Measurements from ENCODE around the gene WDR93. TPM values are rescaled to one million over a fixed set of nuclear protein-coding genes. Genes with fewer than 3 reads are reported as not detected.

Gene WDR93
- polyA plus RNA-seq, 3 donors = not detected

DNA sequence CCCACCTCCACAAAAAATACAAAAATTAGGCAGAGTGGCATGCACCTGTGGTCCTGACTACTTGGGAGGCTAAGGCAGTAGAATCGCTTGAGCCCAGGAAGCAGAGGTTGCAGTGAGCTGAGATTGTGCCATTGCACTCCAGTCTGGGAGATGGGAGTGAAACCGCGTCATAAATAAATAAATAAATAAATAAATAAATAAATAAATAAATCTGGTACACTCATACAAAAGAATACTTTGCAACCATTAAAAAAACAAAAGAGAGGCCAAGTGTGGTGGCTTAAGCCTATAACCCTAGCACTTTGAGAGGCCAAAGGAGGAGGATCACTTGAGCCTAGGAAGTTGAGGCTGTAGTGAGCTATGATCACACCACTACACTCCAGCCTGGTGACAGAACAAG, 32.4 kb downstream of the WDR93 start:
- Mint-ChIP-seq H3K9me3 (peaks cover 0 to 8% (median 2%) of the 10 kb centered on the region in 7 donors), H3K36me3 (no peaks in the 10 kb centered on the region)
- TF ChIP-seq, protein P1, sequence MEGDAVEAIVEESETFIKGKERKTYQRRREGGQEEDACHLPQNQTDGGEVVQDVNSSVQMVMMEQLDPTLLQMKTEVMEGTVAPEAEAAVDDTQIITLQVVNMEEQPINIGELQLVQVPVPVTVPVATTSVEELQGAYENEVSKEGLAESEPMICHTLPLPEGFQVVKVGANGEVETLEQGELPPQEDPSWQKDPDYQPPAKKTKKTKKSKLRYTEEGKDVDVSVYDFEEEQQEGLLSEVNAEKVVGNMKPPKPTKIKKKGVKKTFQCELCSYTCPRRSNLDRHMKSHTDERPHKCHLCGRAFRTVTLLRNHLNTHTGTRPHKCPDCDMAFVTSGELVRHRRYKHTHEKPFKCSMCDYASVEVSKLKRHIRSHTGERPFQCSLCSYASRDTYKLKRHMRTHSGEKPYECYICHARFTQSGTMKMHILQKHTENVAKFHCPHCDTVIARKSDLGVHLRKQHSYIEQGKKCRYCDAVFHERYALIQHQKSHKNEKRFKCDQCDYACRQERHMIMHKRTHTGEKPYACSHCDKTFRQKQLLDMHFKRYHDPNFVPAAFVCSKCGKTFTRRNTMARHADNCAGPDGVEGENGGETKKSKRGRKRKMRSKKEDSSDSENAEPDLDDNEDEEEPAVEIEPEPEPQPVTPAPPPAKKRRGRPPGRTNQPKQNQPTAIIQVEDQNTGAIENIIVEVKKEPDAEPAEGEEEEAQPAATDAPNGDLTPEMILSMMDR (IDR thresholded peaks at IDR 0.05) = no peak

DNA sequence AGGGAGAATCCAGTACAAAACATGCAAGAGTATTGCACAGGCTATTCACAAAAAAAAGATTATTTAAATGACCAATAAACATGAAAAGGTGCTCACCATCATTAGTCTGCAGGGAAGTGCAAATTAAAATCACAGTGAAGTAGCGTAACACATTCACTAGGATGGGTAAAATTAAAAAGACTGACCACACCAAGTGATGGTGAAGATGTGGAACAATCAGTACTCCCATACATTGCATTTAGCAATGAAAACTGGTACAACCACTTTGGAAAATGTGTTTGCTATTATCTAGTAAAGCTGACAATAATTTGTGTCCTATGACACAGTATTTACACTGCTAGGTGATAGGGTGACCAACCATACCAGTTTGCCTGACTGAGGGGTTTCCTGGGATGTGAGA, 34.0 kb downstream of the WDR93 start:
- H3K4me1 ChIP-seq (ENCODE audit: control insufficient read depth in 1 of 2, insufficient read depth in 2 of 2, low read length in 2 of 2) = no peaks in the 10 kb centered on the region
- H3K4me2 ChIP-seq (replicated peaks; ENCODE audit: extremely low read depth, low read length, poor library complexity, severe bottlenecking) = no peak overlapping the region
- TF ChIP-seq, protein P1 (IDR thresholded peaks at IDR 0.05) = no peak
- H3K9me3 ChIP-seq (replicated peaks in 1 of 2; ENCODE audit: control insufficient read depth in 1 of 2, insufficient read depth in 1 of 2, low read length in 2 of 2) = peaks cover 0 to 2% of the 10 kb centered on the region in 2 donors
- intact Hi-C loops (cut with micrococcal nuclease) = no loop called here
- no peaks in the 10 kb centered on the region for H3K36me3 Mint-ChIP-seq
- no peak overlapping the region for H3K4me3 ChIP-seq (replicated peaks in 1 of 3; ENCODE audit: low read depth in 2 of 3, low read length in 3 of 3)
- H4K20me1 ChIP-seq (ENCODE audit: insufficient read depth, low read length) = no peaks in the 10 kb centered on the region
- H3K27me3 ChIP-seq (ENCODE audit: control insufficient read depth in 2 of 2, insufficient read depth in 2 of 2, low read length in 2 of 2) = peaks cover 0 to 3% of the 10 kb centered on the region in 2 donors
- H3K27ac ChIP-seq (ENCODE audit: low read depth in 1 of 2, low read length in 2 of 2) = no peak overlapping the region
- no peak overlapping the region for H3K27ac Mint-ChIP-seq
- H3K36me3 ChIP-seq (replicated peaks in 1 of 2; ENCODE audit: control insufficient read depth in 1 of 2, insufficient read depth in 2 of 2, low read length in 2 of 2) = no peaks in the 10 kb centered on the region
- H3K79me2 ChIP-seq (ENCODE audit: insufficient read depth, low read length) = no peaks in the 10 kb centered on the region
- WGBS (ENCODE audit: insufficient coverage) = no CpG with 5 or more reads among the region's 1 CpG
- peaks cover 0 to 8% (median 2%) of the 10 kb centered on the region in 7 donors for H3K9me3 Mint-ChIP-seq
- H3K9ac ChIP-seq (ENCODE audit: insufficient read depth, low read length, poor library complexity, severe bottlenecking) = no peak overlapping the region
- no peak for DNase-seq
- no peaks in the 10 kb centered on the region for H3K4me1 Mint-ChIP-seq
- peaks cover 4 to 12% (median 7%) of the 10 kb centered on the region in 3 donors for H3K27me3 Mint-ChIP-seq (ENCODE audit: low read depth in 3 of 3)
- no peak overlapping the region for H3K4me3 Mint-ChIP-seq
- H2AFZ ChIP-seq (ENCODE audit: insufficient read depth, low read depth, low read length, poor library complexity, severe bottlenecking) = no peak overlapping the region

More for the DNA sequence above, 32.4 kb downstream of the WDR93 start:
- Histone ChIP-seq H2AFZ (ENCODE audit: insufficient read depth, low read depth, low read length, poor library complexity, severe bottlenecking) (no peak overlapping the region), H3K9me3 (replicated peaks in 1 of 2; ENCODE audit: control insufficient read depth in 1 of 2, insufficient read depth in 1 of 2, low read length in 2 of 2) (peaks cover 0 to 2% of the 10 kb centered on the region in 2 donors), H3K4me1 (ENCODE audit: control insufficient read depth in 1 of 2, insufficient read depth in 2 of 2, low read length in 2 of 2) (no peaks in the 10 kb centered on the region), H3K79me2 (ENCODE audit: insufficient read depth, low read length) (no peaks in the 10 kb centered on the region), H3K4me2 (replicated peaks; ENCODE audit: extremely low read depth, low read length, poor library complexity, severe bottlenecking) (no peak overlapping the region), H3K27me3 (ENCODE audit: control insufficient read depth in 2 of 2, insufficient read depth in 2 of 2, low read length in 2 of 2) (peaks cover 0 to 3% of the 10 kb centered on the region in 2 donors), H4K20me1 (ENCODE audit: insufficient read depth, low read length) (no peaks in the 10 kb centered on the region), H3K36me3 (replicated peaks in 1 of 2; ENCODE audit: control insufficient read depth in 1 of 2, insufficient read depth in 2 of 2, low read length in 2 of 2) (no peaks in the 10 kb centered on the region), H3K27ac (ENCODE audit: low read depth in 1 of 2, low read length in 2 of 2) (no peak overlapping the region), H3K4me3 (replicated peaks in 1 of 3; ENCODE audit: low read depth in 2 of 3, low read length in 3 of 3) (no peak overlapping the region), H3K9ac (ENCODE audit: insufficient read depth, low read length, poor library complexity, severe bottlenecking) (no peak overlapping the region)
- H3K4me1 Mint-ChIP-seq = no peaks in the 10 kb centered on the region
- no peak for DNase-seq
- intact Hi-C loops (cut with micrococcal nuclease) = no loop called here
- no peak overlapping the region for H3K27ac Mint-ChIP-seq
- 83% methylated on average over 1 of the region's 3 CpGs for WGBS (ENCODE audit: insufficient coverage)
- peaks cover 2 to 12% (median 4%) of the 10 kb centered on the region in 3 donors for H3K27me3 Mint-ChIP-seq (ENCODE audit: low read depth in 3 of 3)
- H3K4me3 Mint-ChIP-seq = no peak overlapping the region

All from CD14-positive monocyte (primary cell).